BLaER1 treated with 17β-estradiol and CSF1 and Interleukin-3, amounts not matched to agents 10 nM and 100 nM (cell line): ENCODE results near the gene SLX9.
"Not testable (repeated sequence)": the region's sequence is repeated elsewhere in the genome, so short reads cannot be mapped to it uniquely, and the experiment has no call there.

ENCODE experiments used
- H3K27ac ChIP-seq, 11 experiments: shearing (Covaris generic); formaldehyde crosslinking; 2 replicates each; pipeline ENCODE4 v1.8.1; 2022
- H3K27me3 ChIP-seq, 11 experiments: shearing (Covaris generic); formaldehyde crosslinking; 2 replicates each; pipeline ENCODE4 v1.8.1; 2022
- H3K36me3 ChIP-seq, 11 experiments: shearing (Covaris generic); formaldehyde crosslinking; 2 replicates each; pipeline ENCODE4 v1.8.1; 2022
- H3K4me1 ChIP-seq, 10 experiments: shearing (Covaris generic); formaldehyde crosslinking; 2 replicates each; pipeline ENCODE4 v1.8.1; 2022
- H3K4me2 ChIP-seq, 11 experiments: shearing (Covaris generic); formaldehyde crosslinking; 2 replicates each; pipeline ENCODE4 v1.8.1; 2022
- H3K4me3 ChIP-seq, 10 experiments: shearing (Covaris generic); formaldehyde crosslinking; 2 replicates each; pipeline ENCODE4 v1.8.1; 2022
- H3K9ac ChIP-seq, 11 experiments: shearing (Covaris generic); formaldehyde crosslinking; 2 replicates each; pipeline ENCODE4 v1.8.1; 2022
- H3K9me3 ChIP-seq, 11 experiments: shearing (Covaris generic); formaldehyde crosslinking; replicated peaks in 1 of 11; 2 replicates each; pipeline ENCODE4 v1.8.1; 2022
- H4K20me1 ChIP-seq, 11 experiments: shearing (Covaris generic); formaldehyde crosslinking; 2 replicates each; pipeline ENCODE4 v1.8.1; 2022
- Cebpa-rat ChIP-seq, 11 experiments: shearing (Covaris generic); IDR thresholded peaks; 2 replicates each; pipeline ENCODE4 v1.8.1; 2022

SLX9 gene

GRCh38 chr21:44927259-44927586 is 12.6 kb upstream of the SLX9 start:
- Histone ChIP-seq H3K36me3 (peaks cover 0 to 16% (median 0%) of the 10 kb centered on the region in 11 experiments; a peak in 2 of 22 replicates), H3K4me2 (peak overlapping the region; percentile 94 to 100 (median 98)), H4K20me1 (no peaks in the 10 kb centered on the region), H3K27me3 (peaks cover 0 to 6% (median 0%) of the 10 kb centered on the region in 11 experiments; a peak in 6 of 22 replicates), H3K9ac (peak overlapping the region; percentile 60 to 99 (median 91); a peak in 21 of 22 replicates), H3K9me3 (peaks cover 0 to 9% (median 0%) of the 10 kb centered on the region in 11 experiments; a peak in 5 of 22 replicates), H3K4me3 (peak overlapping the region in 9 of 10 experiments; percentile 43 to 99 (median 62); a peak in 16 of 20 replicates), H3K27ac (peak overlapping the region; percentile 66 to 100 (median 98)), H3K4me1 (peaks cover 72 to 97% (median 85%) of the 10 kb centered on the region in 10 experiments)
- no peak for TF ChIP-seq Cebpa-rat (IDR thresholded peaks at IDR 0.05)

- H3K4me1 ChIP-seq, result peaks cover 66 to 96% (median 80%) of the 10 kb centered on the region in 10 experiments
These were observed 12.0 kb upstream of the SLX9 start for GRCh38 chr21:44927587-44928461.

GRCh38 chr21:44928500-44929241 is 11.2 kb upstream of the SLX9 start:
- H3K4me3 ChIP-seq, result peak overlapping the region in 9 of 10 experiments; percentile 48 to 99 (median 62); a peak in 18 of 20 replicates
- peaks cover 0 to 19% (median 0%) of the 10 kb centered on the region in 11 experiments; a peak in 10 of 22 replicates for H3K36me3 ChIP-seq
- H4K20me1 ChIP-seq, result peaks cover 0 to 12% (median 6%) of the 10 kb centered on the region in 11 experiments; a peak in 13 of 22 replicates
- H3K4me2 ChIP-seq, result peak overlapping the region; percentile 94 to 100 (median 98)
- H3K9ac ChIP-seq, result peak overlapping the region; percentile 76 to 99 (median 93)
- peak overlapping the region; percentile 67 to 100 (median 98) for H3K27ac ChIP-seq
- peaks cover 63 to 100% (median 81%) of the 10 kb centered on the region in 10 experiments for H3K4me1 ChIP-seq
- H3K27me3 ChIP-seq, result peaks cover 0 to 21% (median 10%) of the 10 kb centered on the region in 11 experiments; a peak in 11 of 22 replicates
- not testable (repeated sequence) for H3K9me3 ChIP-seq

More at GRCh38 chr21:44927587-44928461, 12.0 kb upstream of the SLX9 start:
- H3K4me2 ChIP-seq, result peak overlapping the region; percentile 94 to 100 (median 98)
- TF ChIP-seq Cebpa-rat (IDR thresholded peaks at IDR 0.05), result no peak
- H3K27me3 ChIP-seq, result peaks cover 0 to 12% (median 1%) of the 10 kb centered on the region in 11 experiments; a peak in 6 of 22 replicates
- peak overlapping the region; percentile 76 to 99 (median 93) for H3K9ac ChIP-seq
- H3K36me3 ChIP-seq, result peaks cover 0 to 13% (median 0%) of the 10 kb centered on the region in 11 experiments; a peak in 6 of 22 replicates
- peak overlapping the region; percentile 67 to 100 (median 98); a peak in 21 of 22 replicates for H3K27ac ChIP-seq
- peaks cover 0 to 9% (median 0%) of the 10 kb centered on the region in 11 experiments; a peak in 5 of 22 replicates for H3K9me3 ChIP-seq
- peak overlapping the region; percentile 43 to 99 (median 58) for H3K4me3 ChIP-seq
- H4K20me1 ChIP-seq, result peaks cover 0 to 4% (median 0%) of the 10 kb centered on the region in 11 experiments; a peak in 6 of 22 replicates

- TF ChIP-seq Cebpa-rat (IDR thresholded peaks at IDR 0.05), result no peak
- H3K9ac ChIP-seq, result peak overlapping the region; percentile 60 to 99 (median 94); a peak in 18 of 22 replicates
- peak overlapping the region in 7 of 10 experiments; percentile 9 to 99 (median 74); a peak in 13 of 20 replicates for H3K4me3 ChIP-seq
- H3K27ac ChIP-seq, result peak overlapping the region; percentile 48 to 100 (median 98)
- peaks cover 0 to 18% (median 12%) of the 10 kb centered on the region in 11 experiments; a peak in 15 of 22 replicates for H4K20me1 ChIP-seq
- H3K36me3 ChIP-seq, result peaks cover 0 to 26% (median 6%) of the 10 kb centered on the region in 11 experiments; a peak in 12 of 22 replicates
- H3K27me3 ChIP-seq, result peaks cover 0 to 27% (median 13%) of the 10 kb centered on the region in 11 experiments; a peak in 11 of 22 replicates
- peaks cover 63 to 100% (median 81%) of the 10 kb centered on the region in 10 experiments for H3K4me1 ChIP-seq
- peaks cover 0 to 4% (median 0%) of the 10 kb centered on the region in 11 experiments; a peak in 1 of 22 replicates for H3K9me3 ChIP-seq
- H3K4me2 ChIP-seq, result peak overlapping the region; percentile 94 to 100 (median 98)
These were observed 10.5 kb upstream of the SLX9 start for GRCh38 chr21:44929242-44929798.

- peaks cover 0 to 32% (median 11%) of the 10 kb centered on the region in 11 experiments; a peak in 12 of 22 replicates for H3K36me3 ChIP-seq
- H3K27ac ChIP-seq, result peak overlapping the region; percentile 48 to 100 (median 98)
These were observed 9.9 kb upstream of the SLX9 start for GRCh38 chr21:44929799-44930542.

GRCh38 chr21:44930543-44930981 is 9.3 kb upstream of the SLX9 start:
- Histone ChIP-seq H3K4me3 (peak overlapping the region; percentile 18 to 99 (median 74); a peak in 16 of 20 replicates), H3K9ac (peak overlapping the region; percentile 91 to 99 (median 94); a peak in 21 of 22 replicates), H3K27ac (peak overlapping the region; percentile 91 to 100 (median 98)), H3K27me3 (peaks cover 0 to 35% (median 13%) of the 10 kb centered on the region in 11 experiments; a peak in 11 of 22 replicates), H3K4me1 (peaks cover 66 to 100% (median 82%) of the 10 kb centered on the region in 10 experiments), H3K36me3 (peaks cover 0 to 38% (median 14%) of the 10 kb centered on the region in 11 experiments; a peak in 12 of 22 replicates), H3K4me2 (peak overlapping the region; percentile 94 to 100 (median 98)), H3K9me3 (peaks cover 0 to 4% (median 0%) of the 10 kb centered on the region in 11 experiments; a peak in 1 of 22 replicates), H4K20me1 (peaks cover 0 to 31% (median 24%) of the 10 kb centered on the region in 11 experiments; a peak in 18 of 22 replicates)
- no peak for TF ChIP-seq Cebpa-rat (IDR thresholded peaks at IDR 0.05)

More at GRCh38 chr21:44929799-44930542, 9.9 kb upstream of the SLX9 start:
- H3K27me3 ChIP-seq, result peaks cover 0 to 34% (median 13%) of the 10 kb centered on the region in 11 experiments; a peak in 11 of 22 replicates
- peaks cover 0 to 25% (median 19%) of the 10 kb centered on the region in 11 experiments; a peak in 17 of 22 replicates for H4K20me1 ChIP-seq
- TF ChIP-seq Cebpa-rat (IDR thresholded peaks at IDR 0.05), result no peak
- peaks cover 63 to 100% (median 81%) of the 10 kb centered on the region in 10 experiments for H3K4me1 ChIP-seq
- H3K9ac ChIP-seq, result peak overlapping the region; percentile 45 to 99 (median 94); a peak in 21 of 22 replicates
- H3K4me2 ChIP-seq, result peak overlapping the region; percentile 94 to 100 (median 98)
- H3K9me3 ChIP-seq, result peaks cover 0 to 4% (median 0%) of the 10 kb centered on the region in 11 experiments; a peak in 1 of 22 replicates
- H3K4me3 ChIP-seq, result peak overlapping the region in 6 of 10 experiments; percentile 9 to 99 (median 84); a peak in 13 of 20 replicates

GRCh38 chr21:44931137-44931500 is 8.7 kb upstream of the SLX9 start:
- Histone ChIP-seq H3K4me1 (peaks cover 66 to 100% (median 81%) of the 10 kb centered on the region in 10 experiments), H4K20me1 (peaks cover 0 to 36% (median 28%) of the 10 kb centered on the region in 11 experiments; a peak in 18 of 22 replicates), H3K27ac (peak overlapping the region; percentile 91 to 100 (median 98)), H3K9me3 (peaks cover 0 to 4% (median 0%) of the 10 kb centered on the region in 11 experiments; a peak in 1 of 22 replicates), H3K4me3 (peak overlapping the region; percentile 48 to 99 (median 74); a peak in 19 of 20 replicates), H3K27me3 (peaks cover 0 to 35% (median 13%) of the 10 kb centered on the region in 11 experiments; a peak in 11 of 22 replicates), H3K9ac (peak overlapping the region; percentile 91 to 99 (median 94)), H3K4me2 (peak overlapping the region; percentile 94 to 100 (median 98)), H3K36me3 (peaks cover 0 to 43% (median 14%) of the 10 kb centered on the region in 11 experiments; a peak in 12 of 22 replicates)
- TF ChIP-seq Cebpa-rat (IDR thresholded peaks at IDR 0.05), result peak; percentile 5 to 98 (median 93); a peak in 19 of 22 replicates
